ENCODE measurements around the gene GTF3A. TPM values are rescaled to one million over a fixed set of nuclear protein-coding genes. Genes with fewer than 3 reads are reported as not detected.

GTF3A gene
- total RNA-seq, 1 donor from 2014 or later, result 113 TPM

GRCh38 chr13:27379694-27380641 lies 44.5 kb upstream of the GTF3A start:
- Mint-ChIP-seq H3K4me3 (no peak overlapping the region), H3K4me1 (peaks cover 14% of the 10 kb centered on the region), H3K36me3 (ENCODE audit: low read depth) (no peaks in the 10 kb centered on the region), H3K27me3 (ENCODE audit: low read depth) (peaks cover 16% of the 10 kb centered on the region), H3K9me3 (no peaks in the 10 kb centered on the region), H3K27ac (ENCODE audit: unreplicated experiment) (no peak overlapping the region)
- DNase-seq (ENCODE audit: low read depth, low spot score), result peak; percentile 67
- TF ChIP-seq, protein P1, sequence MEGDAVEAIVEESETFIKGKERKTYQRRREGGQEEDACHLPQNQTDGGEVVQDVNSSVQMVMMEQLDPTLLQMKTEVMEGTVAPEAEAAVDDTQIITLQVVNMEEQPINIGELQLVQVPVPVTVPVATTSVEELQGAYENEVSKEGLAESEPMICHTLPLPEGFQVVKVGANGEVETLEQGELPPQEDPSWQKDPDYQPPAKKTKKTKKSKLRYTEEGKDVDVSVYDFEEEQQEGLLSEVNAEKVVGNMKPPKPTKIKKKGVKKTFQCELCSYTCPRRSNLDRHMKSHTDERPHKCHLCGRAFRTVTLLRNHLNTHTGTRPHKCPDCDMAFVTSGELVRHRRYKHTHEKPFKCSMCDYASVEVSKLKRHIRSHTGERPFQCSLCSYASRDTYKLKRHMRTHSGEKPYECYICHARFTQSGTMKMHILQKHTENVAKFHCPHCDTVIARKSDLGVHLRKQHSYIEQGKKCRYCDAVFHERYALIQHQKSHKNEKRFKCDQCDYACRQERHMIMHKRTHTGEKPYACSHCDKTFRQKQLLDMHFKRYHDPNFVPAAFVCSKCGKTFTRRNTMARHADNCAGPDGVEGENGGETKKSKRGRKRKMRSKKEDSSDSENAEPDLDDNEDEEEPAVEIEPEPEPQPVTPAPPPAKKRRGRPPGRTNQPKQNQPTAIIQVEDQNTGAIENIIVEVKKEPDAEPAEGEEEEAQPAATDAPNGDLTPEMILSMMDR (conservative IDR thresholded peaks at IDR 0.05), result peak; percentile 76

DNA sequence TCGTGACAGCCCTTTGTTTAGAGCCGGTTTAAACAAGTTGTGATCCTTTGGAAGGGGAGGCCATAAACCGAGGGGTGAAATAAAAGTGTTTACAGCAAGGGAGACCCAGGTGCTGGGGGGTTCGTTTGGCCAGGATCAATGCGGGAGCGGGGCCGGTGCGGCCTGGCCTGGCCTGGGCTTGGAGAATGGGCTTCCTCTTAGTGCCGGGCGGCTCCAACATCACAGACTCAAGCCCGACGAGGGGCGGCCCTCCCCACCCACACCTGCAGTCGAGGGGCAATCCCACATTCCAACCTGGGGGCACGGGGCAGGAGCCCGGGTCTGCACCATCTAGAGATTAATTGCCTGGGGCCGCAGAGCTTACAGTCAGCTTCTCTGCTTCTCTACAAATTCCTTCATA lies 42.8 kb upstream of the GTF3A start:
- no peak overlapping the region for H3K4me3 Mint-ChIP-seq
- no peak overlapping the region for H3K27ac Mint-ChIP-seq (ENCODE audit: unreplicated experiment)
- no peaks in the 10 kb centered on the region for H3K9me3 Mint-ChIP-seq

GRCh38 chr13:27383104-27383921 lies 41.1 kb upstream of the GTF3A start:
- Mint-ChIP-seq H3K4me3 (no peak overlapping the region), H3K36me3 (ENCODE audit: low read depth) (no peaks in the 10 kb centered on the region), H3K9me3 (no peaks in the 10 kb centered on the region), H3K4me1 (peaks cover 9% of the 10 kb centered on the region), H3K27ac (ENCODE audit: unreplicated experiment) (no peak overlapping the region), H3K27me3 (ENCODE audit: low read depth) (peaks cover 10% of the 10 kb centered on the region)
- no peak for DNase-seq (ENCODE audit: low read depth, low spot score)
- TF ChIP-seq, protein P1 (conservative IDR thresholded peaks at IDR 0.05), result no peak

More for the DNA sequence above, 42.8 kb upstream of the GTF3A start:
- peaks cover 9% of the 10 kb centered on the region for H3K4me1 Mint-ChIP-seq
- H3K27me3 Mint-ChIP-seq (ENCODE audit: low read depth), result peaks cover 14% of the 10 kb centered on the region
- TF ChIP-seq, protein P1 (conservative IDR thresholded peaks at IDR 0.05), result no peak
- no peaks in the 10 kb centered on the region for H3K36me3 Mint-ChIP-seq (ENCODE audit: low read depth)
- no peak for DNase-seq (ENCODE audit: low read depth, low spot score)

DNA sequence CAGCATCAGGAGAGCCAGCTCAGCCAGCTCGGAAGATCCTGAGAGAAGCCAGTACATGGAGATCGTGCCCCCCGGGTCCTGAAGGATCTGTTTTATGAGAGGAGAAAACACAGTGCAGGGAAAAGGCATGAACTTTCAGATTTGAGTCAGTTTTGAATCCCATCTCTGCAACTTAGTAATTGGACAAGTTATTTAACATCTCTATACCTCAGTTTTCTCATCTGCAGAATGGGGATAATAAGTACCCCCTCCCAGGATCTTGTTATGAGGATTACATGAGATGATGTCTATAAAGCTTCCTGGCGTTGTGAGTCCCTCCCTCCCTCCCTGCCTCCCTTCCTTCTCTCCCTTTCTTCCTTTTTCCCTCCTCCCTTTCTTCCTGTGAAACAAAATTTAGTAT lies 40.1 kb upstream of the GTF3A start:
- H3K27me3 Mint-ChIP-seq (ENCODE audit: low read depth), result peaks cover 10% of the 10 kb centered on the region

GRCh38 chr13:27388241-27388640 lies 36.2 kb upstream of the GTF3A start:
- Mint-ChIP-seq H3K27me3 (ENCODE audit: low read depth) (peaks cover 9% of the 10 kb centered on the region), H3K9me3 (no peaks in the 10 kb centered on the region), H3K4me3 (no peak overlapping the region), H3K27ac (ENCODE audit: unreplicated experiment) (no peak overlapping the region), H3K36me3 (ENCODE audit: low read depth) (no peaks in the 10 kb centered on the region), H3K4me1 (peaks cover 10% of the 10 kb centered on the region)
- DNase-seq (ENCODE audit: low read depth, low spot score), result no peak
- TF ChIP-seq, protein P1 (conservative IDR thresholded peaks at IDR 0.05), result no peak

More for the DNA sequence above, 40.1 kb upstream of the GTF3A start:
- TF ChIP-seq, protein P1 (conservative IDR thresholded peaks at IDR 0.05), result no peak
- Mint-ChIP-seq H3K4me3 (no peak overlapping the region), H3K36me3 (ENCODE audit: low read depth) (no peaks in the 10 kb centered on the region), H3K9me3 (no peaks in the 10 kb centered on the region), H3K27ac (ENCODE audit: unreplicated experiment) (no peak overlapping the region), H3K4me1 (peaks cover 9% of the 10 kb centered on the region)
- DNase-seq (ENCODE audit: low read depth, low spot score), result no peak

All from neural crest cell (in vitro differentiated cells).